Psoas muscle (tissue), 8 donors: Measurements from ENCODE around the gene CCL14. TPM values are rescaled to one million over a fixed set of nuclear protein-coding genes. Genes with fewer than 3 reads are reported as not detected.

Source experiments
- ATAC-seq, 4 donors: fragments of 200-7000 bp; cut with Tn5 transposase; one replicate each; pipeline ENCODE4 v1.9.1; 2020; ENCODE audit warnings: moderate library complexity in 3 of 4, mild to moderate bottlenecking in 2 of 4
- DNase-seq, 2 donors: peaks; one replicate each; pipeline ENCODE4 v3.0.0-alpha.2; 2020
- H3K27ac ChIP-seq: fragments of 200-600 bp; one replicate; pipeline ENCODE4 v1.8.0; 2022
- H3K27me3 ChIP-seq, 3 donors: fragments of 200-600 bp in 1 of 3; one replicate each; pipeline versions ENCODE4 v1.6.1 to v1.8.0; 2013 to 2022; ENCODE audit warnings: low read length in 2 of 3, mild to moderate bottlenecking in 2 of 3, moderate library complexity in 1 of 3; ENCODE audit not compliant: insufficient read depth in 3 of 3
- H3K36me3 ChIP-seq, 2 donors: fragments of 200-600 bp in 1 of 2; one replicate each; pipeline versions ENCODE4 v1.6.1 to v1.8.0; 2013 to 2022; ENCODE audit warnings: low read depth in 1 of 2, mild to moderate bottlenecking in 1 of 2, moderate library complexity in 1 of 2; ENCODE audit not compliant: insufficient read depth in 1 of 2
- H3K4me1 ChIP-seq: fragments of 200-600 bp; one replicate; pipeline ENCODE4 v1.8.0; 2022
- H3K4me3 ChIP-seq: fragments of 200-600 bp; one replicate; pipeline ENCODE4 v1.8.0; 2022; ENCODE audit warnings: mild to moderate bottlenecking
- H3K9me3 ChIP-seq: fragments of 200-600 bp; one replicate; pipeline ENCODE4 v1.8.0; 2022
- CTCF ChIP-seq: fragments of 200-600 bp; IDR thresholded peaks from one replicate; pipeline ENCODE4 v1.8.0; 2022; ENCODE audit warnings: antibody characterized with exemption
- WGBS, 3 donors: extraction: QIAGEN DNeasy Blood & Tissue Kit; methylation state at CpG; one replicate each; pipeline versions ENCODE4 v1.1.6 to v1.1.7; 2013; 5-methylcytosine and 5-hydroxymethylcytosine counted together
- intact Hi-C, 2 donors: fragments of 100-400 bp; cut with DNase I; formaldehyde crosslinking; loops; one replicate each; pipeline versions ENCODE4 v1.11.0 to v1.14.2; 2022
- polyA plus RNA-seq, 3 donors: library from polyadenylated mRNA; stranded (reverse); fragments of 200-250 nt; gene quantifications; one replicate each; pipeline ENCODE4 v1.2.3, GENCODE V29; 2013
- total RNA-seq, 4 donors: library from RNA; stranded (reverse); fragmentation: NEBNext Ultra II Directional in 2 of 4; extraction: Animal tissue kit (Norgen Biotek cat#: 25700) in 2 of 4; gene quantifications; one replicate each; pipeline versions ENCODE4 v1.2.1 to v1.2.4, GENCODE V29; 2021 to 2023
- donor health status: healthy with polysubstance abuse.
- donor health status: DM: no; HTN: no; CAD: no; lungs with moderate emphysema.
- donor health status: Bipolar disorder and iron deficiency.
- donor health status: healthy.
- donor health status: DM: yes; HTN: yes; CAD: no.
- donor health status: DM: no; HTN: no; CAD: no.
- donor health status: DM: no; HTN: no; CAD: no.
- donor health status: DM: yes; HTN: yes; CAD: no.

Gene CCL14
- total and polyA plus RNA-seq, 7 donors, result 4.2 to 42.2 (median 12.7) TPM

- ATAC-seq, result no peak
- no peak for DNase-seq
- WGBS, 3 donors, result 84 to 90% (median 84%) methylated on average over 3 of the region's 3 CpGs
- peaks cover 0 to 3% (median 2%) of the 10 kb centered on the region in 3 donors for H3K27me3 ChIP-seq
- no peak overlapping the region for H3K4me3 ChIP-seq
- no peaks in the 10 kb centered on the region for H3K36me3 ChIP-seq
- no peak overlapping the region for H3K27ac ChIP-seq
- intact Hi-C loops, result no loop called here
- H3K4me1 ChIP-seq, result no peaks in the 10 kb centered on the region
- no peak for TF ChIP-seq CTCF
- H3K9me3 ChIP-seq, result no peaks in the 10 kb centered on the region
These were observed 3.9 kb downstream of the CCL14 start for GRCh38 chr17:35982409-35983191.

GRCh38 chr17:35981908-35982330, 4.6 kb downstream of the CCL14 start:
- DNase-seq (no peak), ATAC-seq (no peak)
- Histone ChIP-seq H3K36me3 (no peaks in the 10 kb centered on the region), H3K9me3 (no peaks in the 10 kb centered on the region), H3K27me3 (peaks cover 0 to 3% (median 2%) of the 10 kb centered on the region in 3 donors), H3K4me1 (no peaks in the 10 kb centered on the region), H3K27ac (no peak overlapping the region), H3K4me3 (no peak overlapping the region)
- intact Hi-C loops, result no loop called here
- 64 to 70% (median 65%) methylated on average over 4 of the region's 4 CpGs for WGBS, 3 donors
- TF ChIP-seq CTCF, result no peak

GRCh38 chr17:35981246-35981645, 5.3 kb downstream of the CCL14 start, which contains the start of gene CCL16:
Gene CCL16, minus strand, starts transcription at chr17:35981497. Its CDS starts 77 bp downstream, at chr17:35981420.
- intact Hi-C loops, result no loop called here
- ATAC-seq (no peak), DNase-seq (no peak)
- Histone ChIP-seq H3K9me3 (no peaks in the 10 kb centered on the region), H3K4me3 (no peak within 1 kb of the TSS), H3K27ac (no peak within 1 kb of the TSS), H3K36me3 (no peaks in the 10 kb centered on the region), H3K4me1 (no peaks in the 10 kb centered on the region), H3K27me3 (peaks cover 0 to 3% (median 2%) of the 10 kb centered on the region in 3 donors)
- WGBS, 3 donors, result 80 to 85% (median 83%) methylated on average over 12 of the region's 12 CpGs
- TF ChIP-seq CTCF, result no peak

GRCh38 chr17:35978346-35978745, 8.2 kb downstream of the CCL14 start:
- intact Hi-C loops, result no loop called here
- no peak overlapping the region for H3K27ac ChIP-seq
- no peaks in the 10 kb centered on the region for H3K9me3 ChIP-seq
- no peaks in the 10 kb centered on the region for H3K4me1 ChIP-seq
- no peak for DNase-seq
- H3K4me3 ChIP-seq, result no peak overlapping the region
- H3K27me3 ChIP-seq, result peaks cover 0 to 3% (median 0%) of the 10 kb centered on the region in 3 donors
- no peak for ATAC-seq
- H3K36me3 ChIP-seq, result no peaks in the 10 kb centered on the region
- no peak for TF ChIP-seq CTCF
- 68 to 76% (median 72%) methylated on average over 3 of the region's 3 CpGs for WGBS, 3 donors
